H9 (cell line): ENCODE results near the gene CCDC28B. TPM values are rescaled to one million over a fixed set of nuclear protein-coding genes. Genes with fewer than 3 reads are reported as not detected.

Experiments
- DNase-seq: peaks from one replicate; pipeline ENCODE4 v3.0.0-alpha.2; 2017
- H2AFZ ChIP-seq: one replicate; pipeline ENCODE4 v1.6.1; 2013; ENCODE audit warnings: mild to moderate bottlenecking, low read length, control low read depth, moderate library complexity
- H2AK5ac ChIP-seq: 2 replicates; pipeline ENCODE4 v1.6.1; 2013; ENCODE audit warnings: low read length, control low read depth, mixed read lengths; ENCODE audit not compliant: insufficient read length
- H2BK120ac ChIP-seq: one replicate; pipeline ENCODE4 v1.6.1; 2013; ENCODE audit warnings: low read depth, mild to moderate bottlenecking, low read length, control low read depth, inconsistent platforms; ENCODE audit not compliant: poor library complexity, severe bottlenecking
- H2BK12ac ChIP-seq: 2 replicates; pipeline ENCODE4 v1.6.1; 2013; ENCODE audit warnings: low read length, control low read depth, mixed read lengths, low read depth; ENCODE audit not compliant: insufficient read length
- H2BK15ac ChIP-seq: 2 replicates; pipeline ENCODE4 v1.6.1; 2013; ENCODE audit warnings: low read depth, low read length, control low read depth
- H2BK20ac ChIP-seq: one replicate; pipeline ENCODE4 v1.6.1; 2013; ENCODE audit warnings: low read depth, mild to moderate bottlenecking, low read length, control low read depth, inconsistent platforms; ENCODE audit not compliant: poor library complexity, severe bottlenecking
- H2BK5ac ChIP-seq: 2 replicates; pipeline ENCODE4 v1.6.1; 2013; ENCODE audit warnings: low read length, control low read depth, mixed read lengths; ENCODE audit not compliant: insufficient read length
- H3K14ac ChIP-seq: 2 replicates; pipeline ENCODE4 v1.6.1; 2013; ENCODE audit warnings: low read length, control low read depth; ENCODE audit not compliant: insufficient read depth
- H3K18ac ChIP-seq: 2 replicates; pipeline ENCODE4 v1.6.1; 2013; ENCODE audit warnings: low read depth, mild to moderate bottlenecking, mixed read lengths, low read length, control low read depth; ENCODE audit not compliant: insufficient read length
- H3K23ac ChIP-seq: 2 replicates; pipeline ENCODE4 v1.6.1; 2013; ENCODE audit warnings: low read length, control low read depth, mixed read lengths, low read depth; ENCODE audit not compliant: insufficient read length
- H3K23me2 ChIP-seq: 2 replicates; pipeline ENCODE4 v1.6.1; 2013; ENCODE audit warnings: low read depth, mild to moderate bottlenecking, mixed read lengths, low read length, control low read depth; ENCODE audit not compliant: insufficient read length, poor library complexity, severe bottlenecking
- H3K27ac ChIP-seq: 2 replicates; pipeline ENCODE4 v1.5.1; 2013; ENCODE audit warnings: low read length, control low read depth, mixed read lengths, low read depth; ENCODE audit not compliant: insufficient read length
- H3K27me3 ChIP-seq: 2 replicates; pipeline ENCODE4 v1.6.1; 2013; ENCODE audit warnings: low read length, control low read depth, inconsistent platforms; ENCODE audit not compliant: insufficient read depth
- H3K4ac ChIP-seq: 2 replicates; pipeline ENCODE4 v1.6.1; 2013; ENCODE audit warnings: low read depth, mild to moderate bottlenecking, control low read depth, inconsistent platforms, low read length, moderate library complexity
- H3K4me1 ChIP-seq: 2 replicates; pipeline ENCODE4 v1.6.1; 2013; ENCODE audit warnings: low read length, control low read depth, inconsistent platforms; ENCODE audit not compliant: insufficient read depth
- H3K4me2 ChIP-seq: 2 replicates; pipeline ENCODE4 v1.6.1; 2013; ENCODE audit warnings: low read length, control low read depth, mixed read lengths; ENCODE audit not compliant: insufficient read length, insufficient read depth
- H3K56ac ChIP-seq: 2 replicates; pipeline ENCODE4 v1.6.1; 2013; ENCODE audit warnings: low read depth, mild to moderate bottlenecking, mixed read lengths, low read length, control low read depth; ENCODE audit not compliant: insufficient read length
- H3K79me1 ChIP-seq: 2 replicates; pipeline ENCODE4 v1.6.1; 2013; ENCODE audit warnings: low read depth, mild to moderate bottlenecking, moderate library complexity, low read length, control low read depth, inconsistent platforms; ENCODE audit not compliant: insufficient read depth, poor library complexity, severe bottlenecking
- H3K79me2 ChIP-seq: 2 replicates; pipeline ENCODE4 v1.6.1; 2013; ENCODE audit warnings: low read length, control low read depth, inconsistent platforms; ENCODE audit not compliant: insufficient read depth
- H3K9ac ChIP-seq: 2 replicates; pipeline ENCODE4 v1.6.1; 2013; ENCODE audit warnings: low read length, control low read depth, mixed read lengths; ENCODE audit not compliant: insufficient read length; ENCODE audit errors: extremely low read depth
- H3K9me3 ChIP-seq: one replicate; pipeline ENCODE4 v1.6.1; 2013; ENCODE audit warnings: low read depth, low read length, inconsistent platforms; ENCODE audit not compliant: control insufficient read depth
- H3T11ph ChIP-seq: one replicate; pipeline ENCODE4 v1.6.1; 2013; ENCODE audit warnings: mild to moderate bottlenecking, low read length, control low read depth, inconsistent platforms
- H4K20me1 ChIP-seq: one replicate; pipeline ENCODE4 v1.6.1; 2013; ENCODE audit not compliant: control insufficient read depth, insufficient read length, insufficient read depth
- H4K5ac ChIP-seq: 2 replicates; pipeline ENCODE4 v1.6.1; 2013; ENCODE audit warnings: low read depth, mild to moderate bottlenecking, mixed read lengths, low read length, control low read depth; ENCODE audit not compliant: insufficient read length
- H4K8ac ChIP-seq: replicated peaks from 2 replicates; pipeline ENCODE4 v1.6.1; 2013; ENCODE audit warnings: low read length, control low read depth, mixed read lengths, low read depth; ENCODE audit not compliant: insufficient read length
- H4K91ac ChIP-seq: 2 replicates; pipeline ENCODE4 v1.6.1; 2013; ENCODE audit warnings: low read depth, mild to moderate bottlenecking, moderate library complexity, mixed read lengths, low read length, control low read depth; ENCODE audit not compliant: insufficient read length
- H3K27ac Mint-ChIP-seq, 3 experiments: 2 replicates in 2 of 3; 3 replicates in 1 of 3; pipeline ENCODE4 v1.8.0; 2020 to 2021; ENCODE audit warnings: mixed read lengths in 3 of 3, mild to moderate bottlenecking in 1 of 3, moderate library complexity in 1 of 3
- H3K27me3 Mint-ChIP-seq: 2 replicates; pipeline ENCODE4 v1.8.0; 2021; ENCODE audit warnings: low read depth, mild to moderate bottlenecking, moderate library complexity, mixed read lengths
- H3K36me3 Mint-ChIP-seq, 3 experiments: 2 replicates in 2 of 3; 3 replicates in 1 of 3; pipeline ENCODE4 v1.8.0; 2020 to 2021; ENCODE audit warnings: low read depth in 3 of 3, mixed read lengths in 3 of 3; ENCODE audit not compliant: insufficient read depth in 1 of 3
- H3K4me1 Mint-ChIP-seq, 2 experiments: 2 replicates each; pipeline ENCODE4 v1.8.0; 2020; ENCODE audit warnings: mixed read lengths in 2 of 2
- H3K4me3 Mint-ChIP-seq, 2 experiments: 2 replicates in 1 of 2; 3 replicates in 1 of 2; pipeline ENCODE4 v1.8.0; 2020 to 2021; ENCODE audit warnings: mild to moderate bottlenecking in 2 of 2, mixed read lengths in 2 of 2, moderate library complexity in 1 of 2
- H3K9me3 Mint-ChIP-seq, 2 experiments: 2 replicates in 1 of 2; 3 replicates in 1 of 2; pipeline ENCODE4 v1.8.0; 2020; ENCODE audit warnings: mild to moderate bottlenecking in 2 of 2, mixed read lengths in 2 of 2, moderate library complexity in 1 of 2
- WGBS: extraction: QIAGEN DNeasy Blood & Tissue Kit; methylation state at CpG from one replicate; pipeline ENCODE4 v1.1.7; 2013; ENCODE audit warnings: missing lambda C conversion rate, low lambda C conversion rate, mixed read lengths; ENCODE audit not compliant: insufficient read length; ENCODE audit errors: extremely low coverage; 5-methylcytosine and 5-hydroxymethylcytosine counted together
- total RNA-seq: library from RNA; stranded (reverse); gene quantifications from 2 replicates; pipeline ENCODE4 v1.2.1, GENCODE V29; 2021
- TF ChIP-seq, protein P1 (sequence below): fragments of 200-600 bp; sonication (generic); conservative IDR thresholded peaks from 3 replicates; pipeline ENCODE4 v1.8.0; 2021; ENCODE audit warnings: antibody characterized with exemption, mild to moderate bottlenecking

The CCDC28B gene
- total RNA-seq, 1 experiment from 2014 or later: 20.7 TPM

DNA sequence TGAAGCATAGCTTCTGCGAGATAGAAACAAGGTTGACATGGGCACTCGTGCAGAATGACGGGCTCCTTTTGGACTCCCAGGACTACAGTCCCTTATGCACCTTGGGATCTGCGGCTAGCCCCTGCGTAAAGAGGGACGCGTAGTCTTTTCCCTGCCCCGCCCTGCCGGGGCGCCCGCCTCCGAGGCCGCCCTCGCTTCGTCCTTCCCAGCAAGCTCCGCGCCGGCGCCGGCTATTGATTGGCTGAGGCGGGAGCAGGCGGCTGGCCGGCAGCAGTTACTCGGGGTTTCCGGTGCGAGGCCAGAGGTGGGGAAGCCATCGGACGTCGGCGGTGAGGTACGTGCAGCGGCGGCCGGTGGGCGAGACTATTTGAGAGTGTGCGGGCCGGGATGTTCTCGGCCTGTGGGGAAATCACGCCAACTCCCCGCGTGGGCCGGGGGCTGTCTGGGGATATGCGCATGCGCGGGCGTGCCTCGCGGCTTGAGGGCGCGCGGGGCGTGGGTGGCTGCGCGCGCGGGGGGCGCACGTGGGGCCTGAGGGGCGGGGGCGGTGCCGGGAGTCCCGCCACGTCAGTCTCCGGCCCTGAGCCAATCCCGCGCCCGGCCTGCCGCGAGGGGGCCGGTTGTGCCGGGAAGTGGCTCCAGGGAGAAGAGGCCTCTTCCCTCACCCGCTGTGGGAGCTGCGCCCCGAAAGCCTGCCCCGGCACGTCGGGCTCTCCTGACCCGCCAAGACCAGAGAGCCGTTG is 20.8 kb upstream of the CCDC28B start, which contains the start of gene TXLNA:
TXLNA (plus strand) TSS at position 233 of the 743 bp plus-strand sequence. CDS start 671 bp downstream, outside the sequence.
- H3K14ac ChIP-seq: peak within 1 kb of the TSS; percentile 33
- H3K4me1 ChIP-seq: peaks cover 6% of the 10 kb centered on the region
- no peak within 1 kb of the TSS for H2AFZ ChIP-seq
- H3K4ac ChIP-seq: no peak within 1 kb of the TSS
- H4K5ac ChIP-seq: no peak within 1 kb of the TSS
- TF ChIP-seq, protein P1, sequence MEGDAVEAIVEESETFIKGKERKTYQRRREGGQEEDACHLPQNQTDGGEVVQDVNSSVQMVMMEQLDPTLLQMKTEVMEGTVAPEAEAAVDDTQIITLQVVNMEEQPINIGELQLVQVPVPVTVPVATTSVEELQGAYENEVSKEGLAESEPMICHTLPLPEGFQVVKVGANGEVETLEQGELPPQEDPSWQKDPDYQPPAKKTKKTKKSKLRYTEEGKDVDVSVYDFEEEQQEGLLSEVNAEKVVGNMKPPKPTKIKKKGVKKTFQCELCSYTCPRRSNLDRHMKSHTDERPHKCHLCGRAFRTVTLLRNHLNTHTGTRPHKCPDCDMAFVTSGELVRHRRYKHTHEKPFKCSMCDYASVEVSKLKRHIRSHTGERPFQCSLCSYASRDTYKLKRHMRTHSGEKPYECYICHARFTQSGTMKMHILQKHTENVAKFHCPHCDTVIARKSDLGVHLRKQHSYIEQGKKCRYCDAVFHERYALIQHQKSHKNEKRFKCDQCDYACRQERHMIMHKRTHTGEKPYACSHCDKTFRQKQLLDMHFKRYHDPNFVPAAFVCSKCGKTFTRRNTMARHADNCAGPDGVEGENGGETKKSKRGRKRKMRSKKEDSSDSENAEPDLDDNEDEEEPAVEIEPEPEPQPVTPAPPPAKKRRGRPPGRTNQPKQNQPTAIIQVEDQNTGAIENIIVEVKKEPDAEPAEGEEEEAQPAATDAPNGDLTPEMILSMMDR: no peak
- H2AK5ac ChIP-seq: no peak within 1 kb of the TSS
- H3K23me2 ChIP-seq: peaks cover 7% of the 10 kb centered on the region
- WGBS: no CpG with 5 or more reads among the region's 79 CpGs
- H3K27ac Mint-ChIP-seq: peak within 1 kb of the TSS; percentile 96 to 98 (median 97)
- H4K8ac ChIP-seq: no peak within 1 kb of the TSS
- H4K20me1 ChIP-seq: no peaks in the 10 kb centered on the region
- H3K4me3 Mint-ChIP-seq: peak within 1 kb of the TSS; percentile 92
- no peaks in the 10 kb centered on the region for H3K27me3 Mint-ChIP-seq
- no peak within 1 kb of the TSS for H2BK5ac ChIP-seq
- H3K23ac ChIP-seq: no peak within 1 kb of the TSS
- peak within 1 kb of the TSS; percentile 77 for H3K4me2 ChIP-seq
- H3K18ac ChIP-seq: peak within 1 kb of the TSS; percentile 20
- peaks cover 28 to 33% of the 10 kb centered on the region in 2 experiments for H3K4me1 Mint-ChIP-seq
- peaks cover 28 to 54% (median 39%) of the 10 kb centered on the region in 3 experiments for H3K36me3 Mint-ChIP-seq
- H3K27ac ChIP-seq: no peak within 1 kb of the TSS
- H2BK120ac ChIP-seq: no peak within 1 kb of the TSS
- H3K56ac ChIP-seq: no peak within 1 kb of the TSS
- H2BK15ac ChIP-seq: no peak within 1 kb of the TSS
- no peak within 1 kb of the TSS for H2BK20ac ChIP-seq
- no peak within 1 kb of the TSS for H4K91ac ChIP-seq
- peaks cover 4% of the 10 kb centered on the region; the same call in 1 of the 2 replicates for H3K79me2 ChIP-seq
- no peak within 1 kb of the TSS for H3T11ph ChIP-seq
- no peaks in the 10 kb centered on the region for H3K27me3 ChIP-seq
- H2BK12ac ChIP-seq: no peak within 1 kb of the TSS
- peak; percentile 97 for DNase-seq
- peak within 1 kb of the TSS; percentile 64 for H3K9ac ChIP-seq
- H3K79me1 ChIP-seq: peaks cover 6% of the 10 kb centered on the region
- H3K9me3 ChIP-seq: no peaks in the 10 kb centered on the region
- no peaks in the 10 kb centered on the region for H3K9me3 Mint-ChIP-seq
